ENCODE results near the gene VILL.

DNA sequence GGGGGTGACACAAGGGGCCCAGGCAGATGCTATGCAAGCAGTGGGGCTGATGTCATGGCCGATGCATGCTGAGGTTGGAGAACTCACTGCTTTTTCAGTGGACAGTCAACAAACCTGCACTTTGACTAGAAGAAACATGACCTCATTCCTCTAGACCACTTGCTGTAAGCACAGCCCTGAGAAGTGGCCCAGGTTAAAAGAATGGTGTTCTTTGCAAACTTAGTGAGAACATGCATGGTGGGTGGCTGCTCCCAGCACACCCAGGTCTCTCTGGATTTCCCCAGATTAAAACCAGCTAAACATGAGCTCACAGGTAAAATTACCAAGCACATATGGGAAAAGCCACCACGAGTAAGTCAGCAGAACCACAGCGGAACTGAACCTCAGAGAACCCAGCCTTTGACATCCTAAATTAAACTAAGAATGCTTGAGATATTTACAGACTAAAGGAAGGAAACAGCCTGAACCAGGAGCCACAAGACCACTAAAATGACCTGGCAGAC is 64.0 kb downstream of the VILL start:
- TF ChIP-seq, protein P1, sequence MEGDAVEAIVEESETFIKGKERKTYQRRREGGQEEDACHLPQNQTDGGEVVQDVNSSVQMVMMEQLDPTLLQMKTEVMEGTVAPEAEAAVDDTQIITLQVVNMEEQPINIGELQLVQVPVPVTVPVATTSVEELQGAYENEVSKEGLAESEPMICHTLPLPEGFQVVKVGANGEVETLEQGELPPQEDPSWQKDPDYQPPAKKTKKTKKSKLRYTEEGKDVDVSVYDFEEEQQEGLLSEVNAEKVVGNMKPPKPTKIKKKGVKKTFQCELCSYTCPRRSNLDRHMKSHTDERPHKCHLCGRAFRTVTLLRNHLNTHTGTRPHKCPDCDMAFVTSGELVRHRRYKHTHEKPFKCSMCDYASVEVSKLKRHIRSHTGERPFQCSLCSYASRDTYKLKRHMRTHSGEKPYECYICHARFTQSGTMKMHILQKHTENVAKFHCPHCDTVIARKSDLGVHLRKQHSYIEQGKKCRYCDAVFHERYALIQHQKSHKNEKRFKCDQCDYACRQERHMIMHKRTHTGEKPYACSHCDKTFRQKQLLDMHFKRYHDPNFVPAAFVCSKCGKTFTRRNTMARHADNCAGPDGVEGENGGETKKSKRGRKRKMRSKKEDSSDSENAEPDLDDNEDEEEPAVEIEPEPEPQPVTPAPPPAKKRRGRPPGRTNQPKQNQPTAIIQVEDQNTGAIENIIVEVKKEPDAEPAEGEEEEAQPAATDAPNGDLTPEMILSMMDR (IDR thresholded peaks at IDR 0.05), result no peak
- no peak for TF ChIP-seq POLR2A (IDR thresholded peaks at IDR 0.05)

All from adrenal gland (tissue), 5 donors.